Measurements from ENCODE around the gene UBE2I.
"Not testable (repeated sequence)": the region's sequence is repeated elsewhere in the genome, so short reads cannot be mapped to it uniquely, and the experiment has no call there.

Gene UBE2I

GRCh38 chr16:1271724-1272413, 37.6 kb upstream of the UBE2I start:
- H3K9me3 ChIP-seq (ENCODE audit: control insufficient read depth, insufficient read depth, low read depth, low read length); H3K4me3 ChIP-seq (ENCODE audit: low read depth, low read length); POLR2A ChIA-PET; H3K36me3 ChIP-seq (ENCODE audit: control insufficient read depth in 2 of 2, insufficient read depth in 1 of 2, low read length in 2 of 2): not testable (repeated sequence)
- Histone ChIP-seq H3K4me1 (ENCODE audit: control insufficient read depth, insufficient read depth, low read length) (peaks cover 12% of the 10 kb centered on the region), H3K27ac (ENCODE audit: extremely low read depth, low read depth, low read length) (peak overlapping the region; percentile 58; the same call in 1 of the 2 replicates)
- CTCF ChIA-PET = interaction anchor here (0.7 kb wide), 1 partner anchor 1550 kb away, joined by 3 read pairs; no protein-coding TSS in a partner anchor
- TF ChIP-seq TSHZ1 (tag by site-specific recombination; IDR thresholded peaks at IDR 0.05; ENCODE audit: borderline replicate concordance) (peak; percentile 68; the same call in 1 of the 2 replicates), ZNF558 (tag by site-specific recombination; IDR thresholded peaks at IDR 0.05) (0 out of 2 replicates have a peak, but pooled peaks have one; percentile 67), BCL6B (tag by site-specific recombination; IDR thresholded peaks at IDR 0.05) (peak; percentile 99), YY1 (tag by site-specific recombination; IDR thresholded peaks at IDR 0.05) (peak; percentile 71; the same call in 1 of the 2 replicates), ZNF423 (tag by site-specific recombination; IDR thresholded peaks at IDR 0.05) (peak; percentile 85), ZBTB48 (tag by site-specific recombination; IDR thresholded peaks at IDR 0.05) (peak; percentile 40; the same call in 1 of the 2 replicates), ZBTB44 (tag by site-specific recombination; IDR thresholded peaks at IDR 0.05) (peak; percentile 100), ZBTB6 (tag by site-specific recombination; IDR thresholded peaks at IDR 0.05) (0 out of 2 replicates have a peak, but pooled peaks have one; percentile 57), ZNF214 (tag by site-specific recombination; IDR thresholded peaks at IDR 0.05; ENCODE audit: borderline replicate concordance) (peak; percentile 97; the same call in 1 of the 2 replicates), ZNF600 (tag by site-specific recombination; IDR thresholded peaks at IDR 0.05) (peak; percentile 87), ZBTB21 (tag by site-specific recombination; IDR thresholded peaks at IDR 0.05) (peak; percentile 74), PRDM4 (tag by site-specific recombination; IDR thresholded peaks at IDR 0.05) (peak; percentile 81), BCL11B (tag by site-specific recombination; IDR thresholded peaks at IDR 0.05; ENCODE audit: low read depth) (peak; percentile 65; the same call in 1 of the 2 replicates), ZNF639 (tag by site-specific recombination; IDR thresholded peaks at IDR 0.05) (0 out of 2 replicates have a peak, but pooled peaks have one; percentile 42), MZF1 (tag by site-specific recombination; IDR thresholded peaks at IDR 0.05; ENCODE audit: borderline replicate concordance) (0 out of 2 replicates have a peak, but pooled peaks have one; percentile 80), ZNF114 (tag by site-specific recombination; IDR thresholded peaks at IDR 0.05) (peak; percentile 100), ZNF112 (tag by site-specific recombination; IDR thresholded peaks at IDR 0.05) (peak; percentile 100), PRDM10 (tag by site-specific recombination; IDR thresholded peaks at IDR 0.05) (peak; percentile 62), KLF10 (tag by site-specific recombination; IDR thresholded peaks at IDR 0.05) (peak; percentile 98)

All from HEK293 (cell line).